Body of pancreas (tissue), 4 donors: ENCODE results near the gene DIS3L. TPM values are rescaled to one million over a fixed set of nuclear protein-coding genes. Genes with fewer than 3 reads are reported as not detected.
"Not testable (repeated sequence)": the region's sequence is repeated elsewhere in the genome, so short reads cannot be mapped to it uniquely, and the experiment has no call there.

Experiments
- ATAC-seq: fragments of 150-250 bp; one replicate; pipeline ENCODE4 v1.9.1; 2016
- DNase-seq, 4 donors: peaks; one replicate each; pipeline ENCODE4 v3.0.0-alpha.2; 2019
- H3K27ac ChIP-seq, 4 donors: fragments of 200-600 bp; sonication (generic); 1 replicate in 3 of 4; 2 replicates in 1 of 4; pipeline versions ENCODE4 v1.5.1 to v1.6.1; 2016 to 2019; ENCODE audit warnings: mild to moderate bottlenecking in 1 of 4, mixed read lengths in 1 of 4, moderate library complexity in 1 of 4
- H3K27me3 ChIP-seq, 2 donors: fragments of 200-600 bp; sonication (generic); one replicate each; pipeline ENCODE4 v1.6.0; 2016; ENCODE audit warnings: mild to moderate bottlenecking in 1 of 2
- H3K36me3 ChIP-seq, 2 donors: fragments of 200-600 bp; sonication (generic); replicated peaks in 1 of 2; 2 replicates each; pipeline ENCODE4 v1.5.1; 2016; ENCODE audit warnings: low read depth in 2 of 2; ENCODE audit not compliant: insufficient read depth in 1 of 2
- H3K4me1 ChIP-seq: fragments of 200-600 bp; sonication (generic); one replicate; pipeline ENCODE4 v1.6.0; 2016
- H3K4me3 ChIP-seq, 2 donors: fragments of 200-600 bp; sonication (generic); 1 replicate in 1 of 2; 2 replicates in 1 of 2; pipeline ENCODE4 v1.5.1; 2016 to 2019
- H3K9me3 ChIP-seq, 3 donors: fragments of 200-600 bp; sonication (generic); 1 replicate in 2 of 3; 2 replicates in 1 of 3; pipeline ENCODE4 v1.5.1; 2016
- POLR2A ChIP-seq, 3 donors: fragments of 450-650 bp; IDR thresholded peaks; one replicate each; pipeline ENCODE4 v1.6.1; 2016; ENCODE audit warnings: antibody characterized with exemption in 3 of 3, mild to moderate bottlenecking in 2 of 3
- WGBS, 2 donors: methylation state at CpG; one replicate each; pipeline ENCODE4 v1.1.5; 2017; 5-methylcytosine and 5-hydroxymethylcytosine counted together
- intact Hi-C: fragments of 100-400 bp; cut with DNase I; formaldehyde crosslinking; loops from one replicate; pipeline ENCODE4 v1.15.1; 2023
- total RNA-seq, 2 donors: library from RNA; depleted of rRNA; stranded (reverse); fragments of >200 nt; gene quantifications; one replicate each; pipeline ENCODE4 v1.1.0, GENCODE V29; 2016
- TF ChIP-seq, protein P1 (sequence below), 7 experiments: fragments of 450-650 bp in 4 of 7; fragments of 200-600 bp in 3 of 7; sonication (generic) in 3 of 7; IDR thresholded peaks; one replicate each; pipeline ENCODE4 v1.5.1; 2016 to 2019; ENCODE audit warnings: antibody characterized with exemption in 7 of 7

DIS3L gene
- total RNA-seq, 2 donors from 2014 or later, result 17.5 to 17.9 TPM

- Histone ChIP-seq H3K4me1 (no peaks in the 10 kb centered on the region), H3K9me3 (no peaks in the 10 kb centered on the region), H3K27ac (no peak overlapping the region), H3K27me3 (no peaks in the 10 kb centered on the region), H3K36me3 (peaks cover 14 to 27% of the 10 kb centered on the region in 2 donors), H3K4me3 (no peak overlapping the region)
- DNase-seq (no peak), ATAC-seq (no peak)
- TF ChIP-seq, protein P1, sequence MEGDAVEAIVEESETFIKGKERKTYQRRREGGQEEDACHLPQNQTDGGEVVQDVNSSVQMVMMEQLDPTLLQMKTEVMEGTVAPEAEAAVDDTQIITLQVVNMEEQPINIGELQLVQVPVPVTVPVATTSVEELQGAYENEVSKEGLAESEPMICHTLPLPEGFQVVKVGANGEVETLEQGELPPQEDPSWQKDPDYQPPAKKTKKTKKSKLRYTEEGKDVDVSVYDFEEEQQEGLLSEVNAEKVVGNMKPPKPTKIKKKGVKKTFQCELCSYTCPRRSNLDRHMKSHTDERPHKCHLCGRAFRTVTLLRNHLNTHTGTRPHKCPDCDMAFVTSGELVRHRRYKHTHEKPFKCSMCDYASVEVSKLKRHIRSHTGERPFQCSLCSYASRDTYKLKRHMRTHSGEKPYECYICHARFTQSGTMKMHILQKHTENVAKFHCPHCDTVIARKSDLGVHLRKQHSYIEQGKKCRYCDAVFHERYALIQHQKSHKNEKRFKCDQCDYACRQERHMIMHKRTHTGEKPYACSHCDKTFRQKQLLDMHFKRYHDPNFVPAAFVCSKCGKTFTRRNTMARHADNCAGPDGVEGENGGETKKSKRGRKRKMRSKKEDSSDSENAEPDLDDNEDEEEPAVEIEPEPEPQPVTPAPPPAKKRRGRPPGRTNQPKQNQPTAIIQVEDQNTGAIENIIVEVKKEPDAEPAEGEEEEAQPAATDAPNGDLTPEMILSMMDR (IDR thresholded peaks at IDR 0.05), result no peak
- TF ChIP-seq POLR2A (IDR thresholded peaks at IDR 0.05), result no peak
- intact Hi-C loops, result no loop called here
- WGBS, 2 donors, result 95 to 100% methylated on average over 2 to 4 of the region's 4 CpGs
Observed at GRCh38 chr15:66327736-66328135, 34.4 kb downstream of the DIS3L start.

GRCh38 chr15:66328771-66329170, 35.4 kb downstream of the DIS3L start:
- ATAC-seq (no peak), DNase-seq (no peak)
- no peaks in the 10 kb centered on the region for H3K4me1 ChIP-seq
- H3K36me3 ChIP-seq, result peaks cover 6 to 23% of the 10 kb centered on the region in 2 donors
- no peaks in the 10 kb centered on the region for H3K27me3 ChIP-seq
- H3K27ac ChIP-seq, result no peak overlapping the region
- H3K4me3 ChIP-seq, result no peak overlapping the region
- 90 to 91% methylated on average over 14 of the region's 14 CpGs for WGBS, 2 donors
- TF ChIP-seq, protein P1 (IDR thresholded peaks at IDR 0.05), result no peak
- no peak for TF ChIP-seq POLR2A (IDR thresholded peaks at IDR 0.05)
- intact Hi-C loops, result no loop called here
- H3K9me3 ChIP-seq, result no peaks in the 10 kb centered on the region

DNA sequence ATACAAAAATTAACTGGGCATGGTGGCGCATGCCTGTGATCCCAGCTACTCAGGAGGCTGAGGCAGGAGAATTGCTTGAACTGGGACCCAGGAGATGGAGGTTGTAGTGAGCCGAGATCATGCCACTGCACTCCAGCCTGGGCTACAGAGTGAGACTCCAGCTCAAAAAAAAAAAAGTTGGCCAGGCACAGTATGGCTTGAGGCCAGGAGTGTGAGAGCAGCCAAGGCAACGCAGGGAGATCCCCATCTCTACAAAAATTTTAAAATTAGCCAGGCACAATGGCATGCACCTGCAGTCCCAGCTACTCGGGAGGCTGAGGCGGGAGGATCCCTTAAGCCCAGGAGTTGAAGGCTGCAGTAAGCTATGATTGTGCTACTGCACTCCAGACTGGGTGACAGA, 55.2 kb downstream of the DIS3L start:
- H3K4me1 ChIP-seq, H3K27ac ChIP-seq: not testable (repeated sequence)

GRCh38 chr15:66356077-66356358, 62.6 kb downstream of the DIS3L start:
- H3K9me3 ChIP-seq, result no peaks in the 10 kb centered on the region
- no peak for TF ChIP-seq POLR2A (IDR thresholded peaks at IDR 0.05)
- TF ChIP-seq, protein P1 (IDR thresholded peaks at IDR 0.05), result no peak
- no peaks in the 10 kb centered on the region for H3K27me3 ChIP-seq
- intact Hi-C loops, result no loop called here
- WGBS, 2 donors, result 5 to 11% methylated on average over 12 of the region's 12 CpGs
- H3K4me3 ChIP-seq, result peak overlapping the region; percentile 32
- ATAC-seq (no peak), DNase-seq (no peak)
- peaks cover 4% of the 10 kb centered on the region for H3K4me1 ChIP-seq
- H3K36me3 ChIP-seq, result no peaks in the 10 kb centered on the region
- peak overlapping the region; percentile 20 to 78 (median 74) for H3K27ac ChIP-seq

More for the DNA sequence above, 55.2 kb downstream of the DIS3L start:
- H3K4me3 ChIP-seq, H3K27me3 ChIP-seq, DNase-seq, H3K9me3 ChIP-seq, ATAC-seq, intact Hi-C loops, H3K36me3 ChIP-seq: not testable (repeated sequence)
- 38 to 43% methylated on average over 5 of the region's 5 CpGs for WGBS, 2 donors

DNA sequence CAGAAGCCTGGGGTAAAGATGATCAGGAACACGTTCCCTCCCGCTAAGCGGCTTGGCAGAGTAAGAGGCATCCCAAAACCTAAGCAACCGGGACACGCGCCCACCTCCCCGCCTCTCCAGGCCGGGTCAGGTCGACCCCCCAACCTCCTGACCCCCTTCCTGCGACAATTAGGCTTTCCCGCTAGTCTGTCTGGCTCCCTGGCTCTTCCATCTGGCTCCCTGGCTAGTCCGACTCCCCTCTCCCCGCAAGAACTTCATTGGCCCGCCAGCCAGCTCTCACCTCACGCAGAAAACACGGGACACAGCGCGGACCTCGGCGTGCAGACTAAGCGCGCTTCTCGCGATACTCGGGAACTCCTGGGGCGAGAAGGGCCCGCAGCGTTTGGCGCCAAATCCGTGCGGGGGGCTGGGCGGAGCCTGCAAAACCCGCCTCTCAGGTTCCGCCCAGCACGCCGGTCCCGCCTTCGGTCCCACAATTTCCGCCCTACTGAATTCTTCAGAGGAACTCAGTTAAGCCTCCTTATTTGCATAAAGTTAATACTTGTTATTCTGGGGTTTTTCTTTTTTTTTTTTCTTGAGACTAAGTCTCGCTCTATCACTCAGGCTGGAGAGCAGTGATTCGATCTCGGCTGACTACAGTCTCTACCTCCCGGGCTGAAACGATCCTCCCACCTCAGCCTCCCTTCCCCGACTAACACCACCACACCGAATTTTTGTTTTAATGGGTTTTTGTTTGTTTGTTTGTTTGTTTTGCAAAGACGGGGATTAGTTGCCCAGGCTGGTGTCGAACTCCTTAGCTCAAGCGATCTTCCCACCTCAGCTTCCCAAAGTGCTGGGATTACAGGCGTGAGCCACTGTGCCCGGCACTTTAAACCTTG, 63.2 kb downstream of the DIS3L start, which contains the start of gene TIPIN:
TSS of gene TIPIN (minus strand) at position 327 of the 878 bp plus-strand sequence. CDS start 3,738 bp downstream, outside the sequence.
- peak within 1 kb of the TSS; percentile 32 for H3K4me3 ChIP-seq
- WGBS, 2 donors, result 4 to 5% methylated on average over 50 to 51 of the region's 51 CpGs
- no peaks in the 10 kb centered on the region for H3K27me3 ChIP-seq
- H3K4me1 ChIP-seq, result peaks cover 4% of the 10 kb centered on the region
- intact Hi-C loops, result no loop called here
- peak within 1 kb of the TSS; percentile 20 to 78 (median 74) for H3K27ac ChIP-seq
- no peaks in the 10 kb centered on the region for H3K9me3 ChIP-seq
- DNase-seq (peak; percentile 95 to 97 (median 96)), ATAC-seq (peak; percentile 99)
- no peaks in the 10 kb centered on the region for H3K36me3 ChIP-seq
- peak in 2 of 3 donors; percentile 74 to 83 for TF ChIP-seq POLR2A (IDR thresholded peaks at IDR 0.05)
- TF ChIP-seq, protein P1 (IDR thresholded peaks at IDR 0.05), result no peak
